Gastroesophageal sphincter (tissue), 3 donors: ENCODE data around the gene TRAF3.

Source experiments
- EP300 ChIP-seq: sonication (generic); formaldehyde crosslinking; IDR thresholded peaks from one replicate; pipeline ENCODE4 v1.6.1; 2017; ENCODE audit warnings: antibody characterized with exemption, mild to moderate bottlenecking
- POLR2A ChIP-seq, 2 donors: fragments of 450-650 bp; IDR thresholded peaks; one replicate each; pipeline ENCODE4 v1.6.1; 2017; ENCODE audit warnings: antibody characterized with exemption in 2 of 2, mild to moderate bottlenecking in 2 of 2, moderate library complexity in 1 of 2
- POLR2AphosphoS5 ChIP-seq: sonication (generic); formaldehyde crosslinking; IDR thresholded peaks from one replicate; pipeline ENCODE4 v1.6.1; 2017; ENCODE audit warnings: antibody characterized with exemption
- TF ChIP-seq, protein P1 (sequence below), 4 experiments: fragments of 200-600 bp in 2 of 4; fragments of 450-650 bp in 2 of 4; sonication (generic) in 1 of 4; IDR thresholded peaks; one replicate each; pipeline ENCODE4 v1.5.1; 2017 to 2019; ENCODE audit warnings: antibody characterized with exemption in 4 of 4, mild to moderate bottlenecking in 2 of 4, moderate library complexity in 2 of 4

DNA sequence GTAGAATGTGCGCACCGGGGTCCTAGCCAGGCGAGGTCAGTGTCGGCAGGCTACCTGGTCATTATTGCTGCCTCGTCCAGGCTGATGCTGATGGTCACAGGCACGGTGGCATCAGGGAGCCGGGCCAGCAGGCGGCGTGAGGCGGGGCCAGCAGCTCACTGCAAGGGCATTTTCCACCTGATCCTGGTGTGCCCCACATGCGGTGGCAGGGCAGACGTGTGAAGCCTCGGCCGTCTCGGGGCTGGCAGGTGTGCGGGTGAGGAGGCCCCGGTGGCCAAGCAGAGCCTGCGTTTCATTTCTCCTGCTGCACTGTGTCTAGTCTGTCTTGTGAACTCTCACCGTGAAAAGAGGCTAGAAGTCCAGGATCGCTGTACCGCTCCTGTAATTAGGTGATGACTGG lies 133.2 kb downstream of the TRAF3 start:
- TF ChIP-seq, protein P1, sequence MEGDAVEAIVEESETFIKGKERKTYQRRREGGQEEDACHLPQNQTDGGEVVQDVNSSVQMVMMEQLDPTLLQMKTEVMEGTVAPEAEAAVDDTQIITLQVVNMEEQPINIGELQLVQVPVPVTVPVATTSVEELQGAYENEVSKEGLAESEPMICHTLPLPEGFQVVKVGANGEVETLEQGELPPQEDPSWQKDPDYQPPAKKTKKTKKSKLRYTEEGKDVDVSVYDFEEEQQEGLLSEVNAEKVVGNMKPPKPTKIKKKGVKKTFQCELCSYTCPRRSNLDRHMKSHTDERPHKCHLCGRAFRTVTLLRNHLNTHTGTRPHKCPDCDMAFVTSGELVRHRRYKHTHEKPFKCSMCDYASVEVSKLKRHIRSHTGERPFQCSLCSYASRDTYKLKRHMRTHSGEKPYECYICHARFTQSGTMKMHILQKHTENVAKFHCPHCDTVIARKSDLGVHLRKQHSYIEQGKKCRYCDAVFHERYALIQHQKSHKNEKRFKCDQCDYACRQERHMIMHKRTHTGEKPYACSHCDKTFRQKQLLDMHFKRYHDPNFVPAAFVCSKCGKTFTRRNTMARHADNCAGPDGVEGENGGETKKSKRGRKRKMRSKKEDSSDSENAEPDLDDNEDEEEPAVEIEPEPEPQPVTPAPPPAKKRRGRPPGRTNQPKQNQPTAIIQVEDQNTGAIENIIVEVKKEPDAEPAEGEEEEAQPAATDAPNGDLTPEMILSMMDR (IDR thresholded peaks at IDR 0.05): no peak
- TF ChIP-seq POLR2AphosphoS5: no peak
- no peak for TF ChIP-seq POLR2A (IDR thresholded peaks at IDR 0.05)
- TF ChIP-seq EP300: no peak
